Lower lobe of right lung (tissue), 2 donors: Measurements from ENCODE around the gene ZC3H11A. TPM values are rescaled to one million over a fixed set of nuclear protein-coding genes. Genes with fewer than 3 reads are reported as not detected.
A peak's percentile ranks its signal among the peaks of the same experiment; 100 is the strongest.
"Not testable (repeated sequence)": the region's sequence is repeated elsewhere in the genome, so short reads cannot be mapped to it uniquely, and the experiment has no call there.

Source experiments
- ATAC-seq, 2 donors: fragments of 200-7000 bp; cut with Tn5 transposase; one replicate each; pipeline ENCODE4 v1.9.1; 2020 to 2022; ENCODE audit warnings: mild to moderate bottlenecking in 2 of 2, moderate library complexity in 2 of 2
- DNase-seq: peaks from one replicate; pipeline ENCODE4 v3.0.0-alpha.2; 2020
- H3K27ac ChIP-seq: fragments of 200-600 bp; one replicate; pipeline ENCODE4 v1.8.0; 2022
- H3K27me3 ChIP-seq: fragments of 200-600 bp; one replicate; pipeline ENCODE4 v1.8.0; 2022; ENCODE audit warnings: low read depth
- H3K36me3 ChIP-seq: fragments of 200-600 bp; one replicate; pipeline ENCODE4 v1.8.0; 2022; ENCODE audit warnings: mild to moderate bottlenecking
- H3K4me1 ChIP-seq: fragments of 200-600 bp; one replicate; pipeline ENCODE4 v1.8.0; 2022
- H3K4me3 ChIP-seq: fragments of 200-600 bp; one replicate; pipeline ENCODE4 v1.8.0; 2022; ENCODE audit warnings: mild to moderate bottlenecking
- H3K9me3 ChIP-seq: fragments of 200-600 bp; one replicate; pipeline ENCODE4 v1.8.0; 2022
- CTCF ChIP-seq: fragments of 200-600 bp; IDR thresholded peaks from one replicate; pipeline ENCODE4 v1.8.0; 2022; ENCODE audit warnings: antibody characterized with exemption, mild to moderate bottlenecking
- intact Hi-C: fragments of 100-400 bp; cut with DNase I; formaldehyde crosslinking; loops from one replicate; pipeline ENCODE4 v1.11.0; 2022
- total RNA-seq: library from RNA; stranded (reverse); fragmentation: NEBNext Ultra II Directional; extraction: Animal tissue kit (Norgen Biotek cat#: 25700); gene quantifications from one replicate; pipeline ENCODE4 v1.2.1, GENCODE V29; 2021
- donor health status: DM: no; HTN: yes; CAD: no; lungs with severe emphysema.

The ZC3H11A gene
- total RNA-seq, 1 donor from 2014 or later, result 74.0 TPM

- no peak for ATAC-seq
- intact Hi-C loops, result no loop called here
- no peak for DNase-seq
Measured at GRCh38 chr1:203791498-203791897, 3.9 kb upstream of the ZC3H11A start.

GRCh38 chr1:203792486-203792885, 2.9 kb upstream of the ZC3H11A start:
- Histone ChIP-seq H3K9me3 (no peaks in the 10 kb centered on the region), H3K27me3 (no peaks in the 10 kb centered on the region), H3K4me3 (no peak overlapping the region), H3K4me1 (peaks cover 11% of the 10 kb centered on the region), H3K27ac (no peak overlapping the region), H3K36me3 (no peaks in the 10 kb centered on the region)
- intact Hi-C loops, result no loop called here
- ATAC-seq (no peak), DNase-seq (no peak)
- no peak for TF ChIP-seq CTCF

More at GRCh38 chr1:203791498-203791897, 3.9 kb upstream of the ZC3H11A start:
- peaks cover 2% of the 10 kb centered on the region for H3K4me1 ChIP-seq
- no peaks in the 10 kb centered on the region for H3K36me3 ChIP-seq
- H3K9me3 ChIP-seq, result no peaks in the 10 kb centered on the region
- no peaks in the 10 kb centered on the region for H3K27me3 ChIP-seq
- H3K27ac ChIP-seq, result no peak overlapping the region
- H3K4me3 ChIP-seq, result no peak overlapping the region
- no peak for TF ChIP-seq CTCF

GRCh38 chr1:203793561-203793960, 1.9 kb upstream of the ZC3H11A start:
- intact Hi-C loops, ATAC-seq, H3K27ac ChIP-seq, H3K9me3 ChIP-seq, DNase-seq, H3K27me3 ChIP-seq, H3K36me3 ChIP-seq, H3K4me3 ChIP-seq: not testable (repeated sequence)
- peaks cover 22% of the 10 kb centered on the region for H3K4me1 ChIP-seq

GRCh38 chr1:203794764-203795440, 521 bp upstream of the ZC3H11A start:
- no peaks in the 10 kb centered on the region for H3K27me3 ChIP-seq
- peak overlapping the region; percentile 79 for H3K4me3 ChIP-seq
- peak overlapping the region; percentile 89 for H3K27ac ChIP-seq
- DNase-seq (no peak), ATAC-seq (no peak)
- peaks cover 16% of the 10 kb centered on the region for H3K36me3 ChIP-seq
- no peak for TF ChIP-seq CTCF
- H3K4me1 ChIP-seq, result peaks cover 36% of the 10 kb centered on the region
- intact Hi-C loops, result no loop called here
- no peaks in the 10 kb centered on the region for H3K9me3 ChIP-seq

GRCh38 chr1:203796236-203796605, 798 bp downstream of the ZC3H11A start:
- Histone ChIP-seq H3K27me3 (no peaks in the 10 kb centered on the region), H3K4me1 (peaks cover 49% of the 10 kb centered on the region), H3K4me3 (peak overlapping the region; percentile 79), H3K27ac (peak overlapping the region; percentile 89), H3K36me3 (peaks cover 16% of the 10 kb centered on the region), H3K9me3 (no peaks in the 10 kb centered on the region)
- DNase-seq (no peak), ATAC-seq (peak; percentile 53 to 59)
- intact Hi-C loops, result no loop called here
- no peak for TF ChIP-seq CTCF

GRCh38 chr1:203797216-203797615, 1.8 kb downstream of the ZC3H11A start:
- peak overlapping the region; percentile 79 for H3K4me3 ChIP-seq
- peaks cover 16% of the 10 kb centered on the region for H3K36me3 ChIP-seq
- intact Hi-C loops, result no loop called here
- no peak for TF ChIP-seq CTCF
- peaks cover 57% of the 10 kb centered on the region for H3K4me1 ChIP-seq
- no peaks in the 10 kb centered on the region for H3K27me3 ChIP-seq
- no peaks in the 10 kb centered on the region for H3K9me3 ChIP-seq
- ATAC-seq (no peak), DNase-seq (no peak)
- H3K27ac ChIP-seq, result no peak overlapping the region
